Tibial nerve (tissue), 4 donors: Measurements from ENCODE around the gene CBY1. TPM values are rescaled to one million over a fixed set of nuclear protein-coding genes. Genes with fewer than 3 reads are reported as not detected.

Source experiments
- DNase-seq, 2 donors: peaks; one replicate each; pipeline ENCODE4 v3.0.0-alpha.2; 2019; ENCODE audit warnings: low spot score in 2 of 2
- H3K27ac ChIP-seq, 4 donors: fragments of 200-600 bp; sonication (generic) in 3 of 4; one replicate each; pipeline ENCODE4 v1.5.1; 2017 to 2019; ENCODE audit warnings: mild to moderate bottlenecking in 1 of 4
- H3K27me3 ChIP-seq, 2 donors: fragments of 200-600 bp; sonication (generic) in 1 of 2; one replicate each; pipeline versions ENCODE4 v1.5.1 to v1.6.0; 2017 to 2019
- H3K36me3 ChIP-seq, 3 donors: fragments of 200-600 bp; sonication (generic); one replicate each; pipeline ENCODE4 v1.5.1; 2018 to 2019
- H3K4me1 ChIP-seq, 4 donors: fragments of 200-600 bp; sonication (generic) in 3 of 4; one replicate each; pipeline ENCODE4 v1.5.1; 2017 to 2019
- H3K4me3 ChIP-seq, 4 donors: fragments of 200-600 bp; sonication (generic) in 3 of 4; one replicate each; pipeline ENCODE4 v1.5.1; 2017 to 2019; ENCODE audit warnings: mild to moderate bottlenecking in 1 of 4, moderate library complexity in 1 of 4
- H3K9me3 ChIP-seq, 4 donors: fragments of 200-600 bp; sonication (generic) in 3 of 4; one replicate each; pipeline ENCODE4 v1.5.1; 2017 to 2019
- EP300 ChIP-seq, 2 donors: sonication (generic); formaldehyde crosslinking; IDR thresholded peaks; one replicate each; pipeline ENCODE4 v1.6.1; 2017; ENCODE audit warnings: antibody characterized with exemption in 2 of 2, mild to moderate bottlenecking in 1 of 2
- POLR2A ChIP-seq, 2 donors: fragments of 450-650 bp; IDR thresholded peaks; one replicate each; pipeline ENCODE4 v1.6.1; 2017; ENCODE audit warnings: antibody characterized with exemption in 2 of 2, mild to moderate bottlenecking in 2 of 2, moderate library complexity in 2 of 2
- WGBS, 2 donors: methylation state at CpG; one replicate each; pipeline ENCODE4 v1.1.5; 2018; 5-methylcytosine and 5-hydroxymethylcytosine counted together
- total RNA-seq, 4 donors: library from RNA; depleted of rRNA; stranded (reverse); fragments of >200 nt; gene quantifications; one replicate each; pipeline ENCODE4 v1.1.0, GENCODE V29; 2016
- TF ChIP-seq, protein P1 (sequence below), 5 experiments: fragments of 200-600 bp in 3 of 5; fragments of 450-650 bp in 2 of 5; sonication (generic) in 3 of 5; IDR thresholded peaks; one replicate each; pipeline ENCODE4 v1.5.1; 2016 to 2019; ENCODE audit warnings: antibody characterized with exemption in 5 of 5, mild to moderate bottlenecking in 3 of 5, moderate library complexity in 2 of 5

CBY1 gene
- total RNA-seq, 4 donors from 2014 or later: 13.5 to 24.3 (median 17.8) TPM

DNA sequence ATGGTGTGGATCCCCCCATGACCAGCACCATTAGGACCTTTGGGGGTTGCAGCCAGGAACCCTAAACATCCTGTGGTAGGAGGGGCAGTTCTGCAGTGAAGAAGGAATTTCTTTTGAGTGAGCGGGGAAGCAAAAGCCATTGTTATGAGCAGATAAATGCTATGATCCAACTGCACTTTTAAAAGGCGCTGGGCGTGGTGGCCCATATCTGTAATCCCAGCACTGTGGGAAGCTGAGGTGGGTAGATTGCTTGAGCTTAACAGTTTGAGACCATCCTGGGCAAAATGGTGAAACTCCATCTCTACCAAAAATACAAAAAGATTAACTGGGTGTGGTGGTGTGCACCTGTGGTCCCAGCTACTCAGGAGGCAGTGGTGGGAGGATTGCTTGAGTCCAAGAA lies 19.4 kb downstream of the CBY1 start:
- no peaks in the 10 kb centered on the region for H3K4me1 ChIP-seq
- H3K36me3 ChIP-seq: peaks cover 0 to 33% (median 15%) of the 10 kb centered on the region in 3 donors
- no peaks in the 10 kb centered on the region for H3K9me3 ChIP-seq
- WGBS, 2 donors: 93 to 95% methylated on average over 3 of the region's 3 CpGs
- DNase-seq: no peak
- TF ChIP-seq EP300 (IDR thresholded peaks at IDR 0.05) (no peak), POLR2A (IDR thresholded peaks at IDR 0.05) (no peak)
- TF ChIP-seq, protein P1, sequence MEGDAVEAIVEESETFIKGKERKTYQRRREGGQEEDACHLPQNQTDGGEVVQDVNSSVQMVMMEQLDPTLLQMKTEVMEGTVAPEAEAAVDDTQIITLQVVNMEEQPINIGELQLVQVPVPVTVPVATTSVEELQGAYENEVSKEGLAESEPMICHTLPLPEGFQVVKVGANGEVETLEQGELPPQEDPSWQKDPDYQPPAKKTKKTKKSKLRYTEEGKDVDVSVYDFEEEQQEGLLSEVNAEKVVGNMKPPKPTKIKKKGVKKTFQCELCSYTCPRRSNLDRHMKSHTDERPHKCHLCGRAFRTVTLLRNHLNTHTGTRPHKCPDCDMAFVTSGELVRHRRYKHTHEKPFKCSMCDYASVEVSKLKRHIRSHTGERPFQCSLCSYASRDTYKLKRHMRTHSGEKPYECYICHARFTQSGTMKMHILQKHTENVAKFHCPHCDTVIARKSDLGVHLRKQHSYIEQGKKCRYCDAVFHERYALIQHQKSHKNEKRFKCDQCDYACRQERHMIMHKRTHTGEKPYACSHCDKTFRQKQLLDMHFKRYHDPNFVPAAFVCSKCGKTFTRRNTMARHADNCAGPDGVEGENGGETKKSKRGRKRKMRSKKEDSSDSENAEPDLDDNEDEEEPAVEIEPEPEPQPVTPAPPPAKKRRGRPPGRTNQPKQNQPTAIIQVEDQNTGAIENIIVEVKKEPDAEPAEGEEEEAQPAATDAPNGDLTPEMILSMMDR (IDR thresholded peaks at IDR 0.05): no peak
- H3K4me3 ChIP-seq: no peak overlapping the region
- no peak overlapping the region for H3K27ac ChIP-seq
- no peaks in the 10 kb centered on the region for H3K27me3 ChIP-seq

DNA sequence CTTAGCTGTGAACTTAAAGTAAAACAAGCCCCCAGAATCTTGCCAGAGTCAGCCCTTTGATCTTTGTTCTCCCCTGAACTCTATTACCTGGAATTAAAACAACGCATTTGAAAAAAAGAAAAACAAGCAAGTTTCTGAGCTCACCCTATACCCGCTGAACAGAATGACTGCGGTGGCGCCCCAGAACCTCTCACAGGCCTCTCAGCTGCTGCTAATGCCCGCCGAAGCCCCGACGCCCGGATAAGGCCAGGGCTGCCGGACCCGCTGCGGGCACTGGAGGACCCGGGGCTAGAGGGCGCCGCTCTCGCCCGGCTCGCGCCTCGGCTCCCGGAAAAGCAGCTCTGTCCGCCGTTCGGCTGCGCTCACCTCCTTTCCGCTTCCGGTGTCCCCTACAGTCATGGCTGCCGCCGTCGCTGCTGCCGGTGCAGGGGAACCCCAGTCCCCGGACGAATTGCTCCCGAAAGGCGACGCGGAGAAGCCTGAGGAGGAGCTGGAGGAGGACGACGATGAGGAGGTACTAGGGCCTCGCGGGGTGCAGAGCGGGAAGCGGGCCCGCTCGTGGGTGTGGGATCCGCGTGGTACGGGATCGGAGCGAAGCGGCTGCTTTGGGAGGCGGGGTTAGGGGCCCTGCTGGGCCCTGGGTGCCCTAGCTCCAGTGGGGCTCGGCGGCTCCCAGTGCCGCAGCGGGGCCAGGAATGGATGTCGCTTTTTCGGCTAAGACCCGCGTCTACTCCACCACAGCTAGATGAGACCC lies 25.3 kb downstream of the CBY1 start, which contains the start of gene TOMM22:
Gene TOMM22 (plus strand): TSS at position 376 of the 754 bp plus-strand sequence. CDS start 22 bp downstream, at position 398.
- 0 to 1% methylated on average over 39 to 41 of the region's 60 CpGs for WGBS, 2 donors
- no peaks in the 10 kb centered on the region for H3K9me3 ChIP-seq
- H3K4me3 ChIP-seq: peak within 1 kb of the TSS; percentile 76 to 99 (median 80)
- peak within 1 kb of the TSS in 3 of 4 donors; percentile 57 to 80 (median 76) for H3K27ac ChIP-seq
- TF ChIP-seq POLR2A (IDR thresholded peaks at IDR 0.05): peak in 1 of 2 donors; percentile 64
- TF ChIP-seq, protein P1 (IDR thresholded peaks at IDR 0.05): peak in 4 of 5 experiments; percentile 52 to 84 (median 74)
- peak; percentile 88 to 95 for TF ChIP-seq EP300 (IDR thresholded peaks at IDR 0.05)
- H3K4me1 ChIP-seq: peaks cover 0 to 23% (median 5%) of the 10 kb centered on the region in 4 donors
- H3K36me3 ChIP-seq: peaks cover 0 to 37% (median 0%) of the 10 kb centered on the region in 3 donors
- H3K27me3 ChIP-seq: no peaks in the 10 kb centered on the region
- DNase-seq: peak; percentile 61 to 79

DNA sequence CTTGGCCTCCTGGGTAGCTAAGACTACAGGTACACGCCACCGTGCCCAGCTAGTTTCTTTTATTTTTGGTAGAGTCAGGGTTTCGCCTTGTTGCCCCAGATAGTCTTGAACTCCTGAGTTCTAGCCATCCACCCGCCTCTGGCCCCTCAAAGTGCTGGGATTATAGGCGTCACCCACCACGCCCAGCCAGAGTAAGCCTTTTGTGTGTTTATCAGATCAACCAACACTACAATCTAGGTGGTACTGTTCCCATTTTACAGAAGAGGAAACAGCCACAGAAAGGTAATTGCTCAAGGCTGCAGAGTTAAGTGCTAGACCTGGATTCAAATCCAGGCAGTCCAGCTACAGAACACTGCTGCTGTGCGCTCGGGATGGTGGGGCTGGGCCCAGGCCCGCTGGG lies 28.5 kb downstream of the CBY1 start:
- no peak for DNase-seq
- TF ChIP-seq EP300 (IDR thresholded peaks at IDR 0.05) (no peak), POLR2A (IDR thresholded peaks at IDR 0.05) (no peak)
- TF ChIP-seq, protein P1 (IDR thresholded peaks at IDR 0.05): no peak
- Histone ChIP-seq H3K27me3 (no peaks in the 10 kb centered on the region), H3K27ac (no peak overlapping the region), H3K4me1 (peaks cover 0 to 23% (median 5%) of the 10 kb centered on the region in 4 donors), H3K36me3 (peaks cover 5 to 68% (median 9%) of the 10 kb centered on the region in 3 donors), H3K9me3 (no peaks in the 10 kb centered on the region), H3K4me3 (no peak overlapping the region)
- 89% methylated on average over 9 of the region's 9 CpGs for WGBS, 2 donors

DNA sequence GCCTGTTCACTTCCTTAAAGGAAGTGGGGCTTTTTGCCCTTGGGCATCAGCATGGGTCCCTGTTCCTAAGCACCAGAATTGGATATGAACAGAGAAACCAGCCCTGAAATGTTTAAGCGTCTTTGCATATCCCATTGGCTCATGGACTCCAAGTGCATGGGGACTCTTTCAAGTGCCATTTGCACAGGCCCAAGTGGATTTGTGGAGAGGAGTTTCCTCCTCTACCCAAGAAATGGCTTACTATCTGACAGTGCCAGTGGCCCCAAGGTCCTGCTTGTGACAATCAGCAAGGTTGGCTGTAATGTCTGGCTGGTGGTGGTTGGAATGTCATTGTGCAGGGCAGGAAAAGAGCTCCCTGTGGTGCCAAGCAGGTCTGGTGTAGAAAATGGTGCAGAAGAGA lies 29.3 kb downstream of the CBY1 start:
- TF ChIP-seq, protein P1 (IDR thresholded peaks at IDR 0.05): no peak
- no peak for TF ChIP-seq EP300 (IDR thresholded peaks at IDR 0.05)
- no peak for TF ChIP-seq POLR2A (IDR thresholded peaks at IDR 0.05)
- no peak for DNase-seq
- WGBS, 2 donors: 75 to 87% methylated on average over 1 of the region's 1 CpG
- Histone ChIP-seq H3K27me3 (no peaks in the 10 kb centered on the region), H3K4me1 (peaks cover 0 to 23% (median 5%) of the 10 kb centered on the region in 4 donors), H3K27ac (no peak overlapping the region), H3K4me3 (no peak overlapping the region), H3K36me3 (peaks cover 5 to 70% (median 9%) of the 10 kb centered on the region in 3 donors), H3K9me3 (no peaks in the 10 kb centered on the region)

- no peak overlapping the region for H3K27ac ChIP-seq
- DNase-seq: no peak
- H3K9me3 ChIP-seq: no peaks in the 10 kb centered on the region
- H3K27me3 ChIP-seq: no peaks in the 10 kb centered on the region
- H3K36me3 ChIP-seq: peaks cover 5 to 75% (median 9%) of the 10 kb centered on the region in 3 donors
- 71 to 88% methylated on average over 1 of the region's 1 CpG for WGBS, 2 donors
- no peak overlapping the region for H3K4me3 ChIP-seq
- H3K4me1 ChIP-seq: peaks cover 0 to 24% (median 0%) of the 10 kb centered on the region in 4 donors
- TF ChIP-seq, protein P1 (IDR thresholded peaks at IDR 0.05): no peak
- no peak for TF ChIP-seq POLR2A (IDR thresholded peaks at IDR 0.05)
- TF ChIP-seq EP300 (IDR thresholded peaks at IDR 0.05): no peak
These were observed 33.2 kb downstream of the CBY1 start for GRCh38 chr22:38689651-38690050.
